ENCODE data around the gene VPS16.

DNA sequence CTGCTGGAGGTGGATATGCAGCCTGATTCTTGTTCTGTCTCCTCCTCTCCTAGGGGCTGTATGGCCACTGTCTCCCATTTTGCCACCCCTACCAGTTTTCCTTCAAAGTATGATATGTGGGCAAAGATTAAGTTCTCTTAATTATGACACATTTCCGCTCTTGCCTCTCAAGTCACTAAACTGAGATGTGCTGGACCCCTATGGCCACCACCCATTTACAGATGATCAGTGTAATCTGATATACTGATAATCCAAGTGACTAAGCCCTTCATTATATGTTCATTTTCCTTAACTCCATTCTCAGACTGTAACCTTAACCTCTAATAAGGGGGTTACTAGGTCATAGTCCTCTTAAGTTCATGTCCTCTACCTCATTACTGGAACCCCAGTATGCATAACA is 26.5 kb upstream of the VPS16 start:
- TF ChIP-seq, protein P1, sequence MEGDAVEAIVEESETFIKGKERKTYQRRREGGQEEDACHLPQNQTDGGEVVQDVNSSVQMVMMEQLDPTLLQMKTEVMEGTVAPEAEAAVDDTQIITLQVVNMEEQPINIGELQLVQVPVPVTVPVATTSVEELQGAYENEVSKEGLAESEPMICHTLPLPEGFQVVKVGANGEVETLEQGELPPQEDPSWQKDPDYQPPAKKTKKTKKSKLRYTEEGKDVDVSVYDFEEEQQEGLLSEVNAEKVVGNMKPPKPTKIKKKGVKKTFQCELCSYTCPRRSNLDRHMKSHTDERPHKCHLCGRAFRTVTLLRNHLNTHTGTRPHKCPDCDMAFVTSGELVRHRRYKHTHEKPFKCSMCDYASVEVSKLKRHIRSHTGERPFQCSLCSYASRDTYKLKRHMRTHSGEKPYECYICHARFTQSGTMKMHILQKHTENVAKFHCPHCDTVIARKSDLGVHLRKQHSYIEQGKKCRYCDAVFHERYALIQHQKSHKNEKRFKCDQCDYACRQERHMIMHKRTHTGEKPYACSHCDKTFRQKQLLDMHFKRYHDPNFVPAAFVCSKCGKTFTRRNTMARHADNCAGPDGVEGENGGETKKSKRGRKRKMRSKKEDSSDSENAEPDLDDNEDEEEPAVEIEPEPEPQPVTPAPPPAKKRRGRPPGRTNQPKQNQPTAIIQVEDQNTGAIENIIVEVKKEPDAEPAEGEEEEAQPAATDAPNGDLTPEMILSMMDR (optimal IDR thresholded peaks at IDR 0.05 in 1 of 3, IDR thresholded peaks at IDR 0.05 in 1 of 3, conservative IDR thresholded peaks at IDR 0.05 in 1 of 3; ENCODE audit: extremely low read depth in 1 of 3, insufficient read depth in 2 of 3, low read length in 3 of 3), result no peak
- TF ChIP-seq EZH2 (IDR thresholded peaks at IDR 0.05; ENCODE audit: low read length), result no peak

All from keratinocyte (primary cell).